ENCODE data around the gene PPARG.

Gene PPARG

DNA sequence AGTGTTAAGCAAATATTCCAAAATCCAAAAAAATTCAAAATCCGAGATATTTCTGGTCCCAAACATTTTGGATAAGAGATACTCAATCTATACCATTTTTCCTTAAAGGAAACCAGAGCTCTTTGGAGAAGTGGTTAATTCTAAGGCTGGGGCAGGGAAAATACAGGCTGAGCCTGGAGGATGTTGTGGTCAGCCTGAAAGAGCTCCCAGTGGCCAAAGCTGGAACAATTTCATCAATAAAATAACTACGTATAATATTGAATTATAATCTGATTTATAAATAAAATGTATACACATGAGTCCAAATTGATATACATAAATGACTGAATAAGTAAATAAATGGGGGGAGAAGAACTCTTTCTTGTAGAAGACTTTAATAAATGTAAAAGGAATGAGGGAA, 24.6 kb downstream of the PPARG start:
- no peak for DNase-seq

- no peak for DNase-seq
Observed at GRCh38 chr3:12316253-12316652, 27.4 kb downstream of the PPARG start.

GRCh38 chr3:12316729-12317351, 28.0 kb downstream of the PPARG start:
- no peak for DNase-seq

GRCh38 chr3:12317914-12318313, 29.0 kb downstream of the PPARG start:
- no peak for DNase-seq

GRCh38 chr3:12318758-12319621, 30.1 kb downstream of the PPARG start:
- DNase-seq = no peak

- DNase-seq = no peak
Observed at GRCh38 chr3:12321015-12321414, 32.1 kb downstream of the PPARG start.

GRCh38 chr3:12323237-12323636, 34.4 kb downstream of the PPARG start:
- DNase-seq = no peak

DNA sequence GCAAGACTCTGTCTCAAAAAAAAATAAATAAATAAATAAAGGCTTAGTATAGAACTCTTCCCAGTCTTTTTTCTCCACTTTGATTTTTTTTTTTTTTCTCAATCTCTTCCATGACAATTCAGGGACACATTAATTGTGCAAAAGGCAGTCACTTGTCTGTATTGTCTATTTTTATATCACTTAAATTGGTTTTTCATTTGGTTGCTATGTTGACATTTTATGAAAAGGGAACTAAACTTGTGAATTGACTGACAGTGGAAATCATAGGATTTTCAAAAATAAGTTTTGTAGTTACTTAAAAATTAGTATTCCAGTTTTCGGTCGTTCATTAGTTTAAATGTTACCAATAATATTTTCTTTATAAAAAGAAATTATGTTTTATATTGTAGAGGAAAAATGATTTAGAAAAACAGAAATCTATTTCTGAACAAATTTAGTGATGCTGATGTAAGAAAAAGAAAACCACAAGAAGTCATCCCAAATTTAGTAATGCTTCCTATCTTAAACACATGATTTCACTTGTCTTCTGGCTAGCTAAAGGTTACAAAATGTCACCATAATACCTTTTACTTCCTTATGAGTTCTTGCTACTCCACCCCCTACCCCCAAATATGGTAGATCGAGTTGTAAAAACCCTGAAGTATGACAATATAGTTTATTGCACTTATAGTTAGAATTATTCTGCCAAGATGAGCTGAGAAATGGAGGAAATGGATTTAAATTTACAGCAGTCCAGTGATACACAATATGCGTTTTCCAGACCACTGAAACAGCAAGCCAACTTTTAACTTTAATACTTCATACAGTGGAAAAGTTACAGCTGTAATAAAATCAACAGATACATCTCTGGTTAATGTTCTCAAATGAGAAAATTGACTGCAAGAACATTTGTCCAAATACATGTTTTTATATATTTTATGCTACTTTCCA, 37.0 kb downstream of the PPARG start:
- no peak for DNase-seq

GRCh38 chr3:12327021-12327420, 38.2 kb downstream of the PPARG start:
- DNase-seq = no peak

DNA sequence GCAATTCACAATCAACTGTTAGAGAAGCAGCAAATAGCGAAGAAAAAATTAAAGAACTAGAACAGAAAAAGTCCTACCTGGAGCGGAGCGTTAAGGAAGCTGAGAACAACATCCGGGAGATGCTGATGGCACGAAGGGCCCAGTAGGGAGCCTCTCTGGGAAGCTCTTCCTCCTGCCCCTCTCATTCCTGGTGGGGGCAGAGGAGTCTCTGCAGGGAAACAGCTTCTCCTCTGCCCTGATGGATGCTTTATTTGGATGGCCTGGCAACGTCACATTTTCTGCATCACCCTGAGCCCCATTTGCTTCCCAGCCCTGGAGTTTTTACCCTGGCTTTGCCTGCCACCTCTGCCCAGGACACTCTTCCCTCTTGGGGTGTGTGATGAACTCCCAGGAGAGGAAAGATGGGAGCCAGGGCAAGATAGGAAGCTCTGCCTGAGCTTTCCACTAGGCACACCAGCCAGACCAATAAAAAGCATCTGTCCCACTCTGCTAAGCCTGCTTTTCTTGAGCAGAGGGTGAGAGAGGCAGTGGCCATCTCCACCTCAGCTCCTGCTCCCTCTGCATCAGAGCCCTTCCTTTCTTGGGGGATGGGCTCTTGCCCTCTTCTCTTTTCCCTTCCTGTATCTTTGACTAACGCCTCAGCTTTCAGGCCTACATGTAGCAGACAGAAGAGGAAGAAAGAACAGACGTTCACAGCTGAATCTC, 39.4 kb downstream of the PPARG start:
- no peak for DNase-seq

- no peak for DNase-seq
Observed at GRCh38 chr3:12328837-12329462, 40.1 kb downstream of the PPARG start.

DNA sequence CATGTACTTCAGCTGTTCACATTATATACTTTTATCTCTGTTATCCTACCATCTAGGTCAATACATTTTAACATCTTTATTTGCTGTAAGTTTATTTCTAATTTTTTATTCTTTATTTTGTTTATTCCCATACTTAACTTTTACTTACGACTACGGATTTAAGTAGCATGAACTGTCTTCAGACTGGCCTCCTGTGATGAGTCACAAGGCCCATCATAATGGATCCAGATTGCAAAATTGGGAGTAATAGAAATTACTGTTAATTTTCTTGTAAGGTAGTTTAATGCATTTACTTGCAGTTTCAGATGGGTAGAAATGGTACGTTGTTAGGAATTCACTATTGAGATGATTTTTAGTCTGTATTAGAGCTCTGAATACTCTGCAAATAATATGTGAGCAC, 45.9 kb downstream of the PPARG start:
- DNase-seq = no peak

GRCh38 chr3:12335421-12335820, 46.6 kb downstream of the PPARG start:
- no peak for DNase-seq

DNA sequence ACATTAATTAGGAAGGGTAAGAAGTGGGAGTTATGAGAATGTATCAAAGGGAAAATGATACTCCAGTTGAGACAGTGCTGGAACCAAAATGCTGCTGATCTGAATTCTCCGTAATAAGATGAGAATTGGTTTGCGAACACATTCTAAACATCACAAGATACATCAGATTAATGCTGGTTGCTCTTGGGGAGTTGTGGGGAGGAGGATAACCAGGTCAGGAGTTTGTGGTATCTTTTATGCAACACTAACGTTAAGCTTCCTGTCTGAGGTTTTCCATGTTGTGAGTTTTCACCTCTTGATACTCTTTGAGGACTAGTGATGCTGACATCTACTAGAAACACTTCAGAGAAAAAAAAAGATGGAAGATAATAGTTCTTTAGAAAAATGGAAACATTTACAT, 47.2 kb downstream of the PPARG start:
- no peak for DNase-seq

DNA sequence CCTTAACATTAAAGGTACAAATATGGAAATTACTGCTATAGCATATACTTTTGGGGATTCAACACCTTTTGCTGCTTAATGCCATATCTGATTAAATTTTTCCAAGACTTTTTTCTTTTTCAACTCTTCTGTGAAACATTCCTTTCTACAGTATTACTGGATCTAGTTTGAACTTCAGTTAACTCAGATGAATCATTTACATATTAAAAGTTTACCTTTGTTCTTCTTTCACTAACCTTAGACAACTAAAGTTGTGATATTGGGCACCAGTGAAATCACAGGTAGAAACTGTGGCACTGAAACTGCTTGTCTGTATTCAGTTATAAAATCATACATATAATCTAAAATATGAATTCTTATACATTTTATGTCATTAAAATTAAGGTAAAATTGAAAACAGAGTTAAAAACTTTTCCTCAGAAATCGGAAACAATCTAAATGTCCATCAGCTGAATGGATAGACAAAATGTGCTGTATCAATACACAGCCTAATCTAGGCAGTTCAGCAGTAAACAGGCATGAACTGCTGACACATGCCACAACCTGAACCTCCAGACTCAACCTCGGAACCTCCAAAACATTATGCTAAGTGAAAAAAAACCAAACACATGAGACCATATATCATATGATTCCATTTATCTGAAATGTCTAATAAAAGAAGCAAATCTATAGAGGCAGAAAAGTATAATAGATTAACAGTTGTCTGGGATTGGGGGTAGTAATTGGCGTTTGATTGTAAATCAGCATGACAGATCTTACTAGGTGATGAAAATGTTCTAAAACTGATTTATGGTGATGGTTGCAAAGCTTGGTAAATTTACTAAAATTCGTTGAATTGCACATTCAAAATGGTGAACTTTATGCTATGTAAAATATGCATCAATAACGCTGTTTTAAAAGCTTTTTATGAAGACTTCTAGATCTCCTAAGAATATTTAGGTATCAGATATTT, 50.0 kb downstream of the PPARG start:
- DNase-seq = no peak

DNA sequence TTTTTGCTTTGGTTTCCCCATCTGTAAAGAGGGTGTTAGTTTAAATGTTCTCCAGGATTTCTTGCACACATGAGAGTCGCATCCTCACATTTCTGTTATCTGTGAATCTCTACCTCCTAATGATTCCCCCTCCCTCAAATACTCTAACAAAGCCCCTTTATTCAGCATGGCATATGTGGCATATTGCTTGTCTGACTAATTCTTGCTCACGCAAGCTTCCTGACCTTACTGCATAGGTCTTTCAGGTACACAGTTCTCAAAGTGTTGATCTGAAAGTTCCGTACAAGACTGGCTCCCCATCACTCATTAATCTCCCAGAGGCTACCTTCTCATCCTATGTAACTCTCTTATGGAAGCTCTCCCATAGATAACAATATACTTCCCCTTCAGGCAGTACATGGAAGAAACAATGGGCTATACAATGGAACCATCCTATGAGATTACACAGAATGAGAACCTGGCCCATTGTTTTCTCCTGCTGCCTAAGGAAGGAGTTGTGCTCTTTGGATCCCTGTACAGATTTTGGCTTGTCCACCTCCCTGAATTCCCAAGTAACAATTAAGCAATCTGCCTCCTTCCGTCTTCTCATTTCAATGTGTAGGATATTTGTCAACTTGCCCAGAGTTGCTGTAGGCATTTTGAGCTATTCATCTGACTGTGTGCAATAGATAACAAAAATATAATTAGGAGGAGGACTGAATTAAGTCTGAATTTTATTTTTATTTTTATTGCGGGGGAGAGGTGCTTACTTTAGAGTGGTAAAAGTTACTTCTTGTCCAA, 51.0 kb downstream of the PPARG start:
- DNase-seq = no peak

GRCh38 chr3:12340506-12340905, 51.6 kb downstream of the PPARG start:
- DNase-seq = no peak

DNA sequence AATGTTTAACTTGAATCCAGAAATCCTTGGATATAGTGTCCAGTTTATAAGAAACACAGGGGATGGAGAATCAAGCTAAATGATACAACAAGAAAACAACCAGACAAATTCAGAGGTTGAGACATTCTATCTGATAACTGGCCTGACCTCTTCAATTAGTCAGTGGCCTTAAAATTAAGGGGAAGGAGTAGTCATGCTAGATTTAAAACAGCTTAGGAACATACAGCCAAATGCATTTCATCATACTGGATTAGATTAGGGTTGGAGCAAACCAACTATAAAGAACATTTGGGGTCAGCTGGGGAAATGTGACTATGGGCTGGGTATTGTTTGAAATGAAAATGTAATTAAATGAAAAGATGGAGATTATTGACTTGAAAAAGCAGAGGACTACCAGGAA, 53.3 kb downstream of the PPARG start:
- DNase-seq = no peak

- no peak for DNase-seq
Observed at GRCh38 chr3:12343047-12343501, 54.2 kb downstream of the PPARG start.

DNA sequence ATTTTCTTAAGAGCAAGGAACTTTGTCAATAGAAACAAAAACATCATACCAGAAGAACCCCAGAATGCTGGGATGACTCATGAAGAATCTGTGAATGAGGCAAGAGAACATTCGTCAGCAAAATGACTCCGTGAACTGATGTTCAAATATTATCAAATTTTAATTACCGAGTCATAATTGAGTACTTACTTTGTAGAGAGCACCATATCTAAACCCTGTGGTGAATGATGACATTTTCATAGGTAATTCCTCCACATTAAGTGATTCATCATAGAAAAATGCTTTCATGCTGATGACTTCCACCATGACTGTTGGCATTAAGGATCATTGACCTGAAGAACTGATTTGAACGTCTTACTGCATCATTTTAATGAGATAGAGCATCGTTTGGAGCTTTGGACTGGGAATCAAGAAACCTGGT, 56.3 kb downstream of the PPARG start:
- DNase-seq = no peak

Data from stimulated activated CD4-positive, alpha-beta T cell treated with anti-CD3 and anti-CD28 coated beads, Interleukin-2, amount 100 ng/mL, for 48 hours (primary cell).